ENCODE data around the gene C1QL4.
A peak's percentile ranks its signal among the peaks of the same experiment; 100 is the strongest.

The C1QL4 gene

GRCh38 chr12:49327887-49328286, 9.1 kb downstream of the C1QL4 start:
- no peak overlapping the region for H2AFZ ChIP-seq (ENCODE audit: insufficient read depth, low read length, poor library complexity)
- H3K18ac ChIP-seq (ENCODE audit: low read length) = no peak overlapping the region
- H4K12ac ChIP-seq (ENCODE audit: low read depth, low read length) = no peak overlapping the region
- peaks cover 44% of the 10 kb centered on the region in 2 experiments for H3K36me3 ChIP-seq (ENCODE audit: control insufficient read depth in 1 of 2, insufficient read depth in 2 of 2, low read length in 2 of 2)
- no CpG with 5 or more reads among the region's 2 CpGs for WGBS (ENCODE audit: extremely low coverage, insufficient coverage, insufficient read length)
- H3K27ac ChIP-seq (ENCODE audit: low read depth, low read length) = no peak overlapping the region
- H2BK5ac ChIP-seq (ENCODE audit: low read depth, low read length, poor library complexity) = no peak overlapping the region
- no peak for DNase-seq
- H3K4ac ChIP-seq (ENCODE audit: low read depth, low read length) = no peak overlapping the region
- H3K23ac ChIP-seq (ENCODE audit: low read length) = no peak overlapping the region
- H2BK120ac ChIP-seq (ENCODE audit: insufficient read depth, low read length, poor library complexity) = no peak overlapping the region
- no peaks in the 10 kb centered on the region for H3K27me3 ChIP-seq (ENCODE audit: insufficient read depth, low read length)
- H4K91ac ChIP-seq (ENCODE audit: low read depth, low read length) = no peak overlapping the region
- H3K4me1 ChIP-seq (ENCODE audit: control insufficient read depth in 1 of 2, insufficient read depth in 2 of 2, low read length in 2 of 2) = peaks cover 6 to 8% of the 10 kb centered on the region in 2 experiments
- no peak overlapping the region for H3K4me2 ChIP-seq (ENCODE audit: low read length)
- H3K14ac ChIP-seq (ENCODE audit: low read length) = no peak overlapping the region
- H3K79me1 ChIP-seq (ENCODE audit: low read length) = peaks cover 3% of the 10 kb centered on the region
- peaks cover 2% of the 10 kb centered on the region for H3K9me3 ChIP-seq (ENCODE audit: insufficient read depth, low read depth, low read length)
- no peak overlapping the region for H3K9ac ChIP-seq (ENCODE audit: low read length)
- H2AK5ac ChIP-seq (ENCODE audit: low read length) = no peak overlapping the region
- no peak overlapping the region for H2BK12ac ChIP-seq (ENCODE audit: low read length)
- no peak overlapping the region for H4K8ac ChIP-seq (ENCODE audit: low read depth, low read length)
- no peaks in the 10 kb centered on the region for H3K79me2 ChIP-seq (ENCODE audit: control insufficient read depth, insufficient read depth, low read length, poor library complexity)
- H3K4me3 ChIP-seq (ENCODE audit: low read depth, low read length) = no peak overlapping the region

DNA sequence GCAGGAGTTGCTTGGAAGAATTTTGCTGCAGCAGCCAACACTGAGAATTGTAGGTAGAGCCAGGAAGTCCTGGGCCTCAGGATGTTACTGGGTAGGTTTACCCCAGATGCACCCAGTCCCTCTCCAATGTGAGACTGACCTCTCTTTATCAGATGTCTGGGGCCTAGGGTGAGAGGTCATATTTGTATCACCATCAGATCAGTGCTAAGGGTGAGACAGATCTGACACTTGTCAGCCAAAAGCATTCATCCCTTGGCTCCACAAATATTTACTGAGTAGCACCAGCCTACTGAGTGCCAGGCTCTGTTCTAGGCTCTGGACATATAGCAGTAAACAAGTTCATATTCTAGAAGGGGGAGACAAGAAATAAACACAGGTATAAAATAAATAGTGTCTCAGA, 9.6 kb downstream of the C1QL4 start:
- Histone ChIP-seq H4K8ac (ENCODE audit: low read depth, low read length) (no peak overlapping the region), H3K4me2 (ENCODE audit: low read length) (no peak overlapping the region), H3K27ac (ENCODE audit: low read depth, low read length) (no peak overlapping the region), H4K12ac (ENCODE audit: low read depth, low read length) (no peak overlapping the region), H2BK120ac (ENCODE audit: insufficient read depth, low read length, poor library complexity) (no peak overlapping the region), H3K18ac (ENCODE audit: low read length) (no peak overlapping the region), H2AFZ (ENCODE audit: insufficient read depth, low read length, poor library complexity) (no peak overlapping the region), H2BK12ac (ENCODE audit: low read length) (no peak overlapping the region), H3K79me1 (ENCODE audit: low read length) (peaks cover 5% of the 10 kb centered on the region), H2AK5ac (ENCODE audit: low read length) (no peak overlapping the region), H3K79me2 (ENCODE audit: control insufficient read depth, insufficient read depth, low read length, poor library complexity) (peaks cover 2% of the 10 kb centered on the region), H2BK5ac (ENCODE audit: low read depth, low read length, poor library complexity) (no peak overlapping the region), H3K36me3 (ENCODE audit: control insufficient read depth in 1 of 2, insufficient read depth in 2 of 2, low read length in 2 of 2) (peaks cover 44% of the 10 kb centered on the region in 2 experiments), H3K27me3 (ENCODE audit: insufficient read depth, low read length) (no peaks in the 10 kb centered on the region), H4K91ac (ENCODE audit: low read depth, low read length) (no peak overlapping the region), H3K4me1 (ENCODE audit: control insufficient read depth in 1 of 2, insufficient read depth in 2 of 2, low read length in 2 of 2) (peaks cover 6 to 9% of the 10 kb centered on the region in 2 experiments), H3K4ac (ENCODE audit: low read depth, low read length) (no peak overlapping the region), H3K14ac (ENCODE audit: low read length) (no peak overlapping the region), H3K9ac (ENCODE audit: low read length) (no peak overlapping the region), H3K23ac (ENCODE audit: low read length) (no peak overlapping the region), H3K4me3 (ENCODE audit: low read depth, low read length) (no peak overlapping the region), H3K9me3 (ENCODE audit: insufficient read depth, low read depth, low read length) (peaks cover 2% of the 10 kb centered on the region)
- DNase-seq = no peak

DNA sequence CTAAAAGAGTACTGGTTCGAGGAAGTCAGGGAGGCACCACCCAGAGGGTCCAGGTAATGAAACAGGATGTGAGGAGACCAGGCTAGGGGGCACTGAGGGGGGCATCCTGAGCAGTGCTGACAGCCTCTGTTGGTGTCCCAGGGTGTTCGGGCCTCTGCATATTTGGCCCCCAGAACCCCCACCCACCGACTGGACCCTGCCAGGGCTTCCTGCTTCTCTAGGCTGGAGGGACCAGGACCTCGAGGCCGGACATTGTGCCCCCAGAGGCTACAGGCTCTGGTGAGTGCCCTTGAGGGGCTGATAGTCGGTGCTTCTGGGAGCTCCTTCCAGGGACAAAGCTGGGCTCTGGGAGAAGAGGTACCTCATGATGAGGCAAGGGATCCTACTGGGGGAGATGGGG, 11.4 kb downstream of the C1QL4 start:
- Histone ChIP-seq H3K14ac (ENCODE audit: low read length) (no peak overlapping the region), H3K4me2 (ENCODE audit: low read length) (no peak overlapping the region), H3K4me1 (ENCODE audit: control insufficient read depth in 1 of 2, insufficient read depth in 2 of 2, low read length in 2 of 2) (peaks cover 11 to 13% of the 10 kb centered on the region in 2 experiments), H3K18ac (ENCODE audit: low read length) (no peak overlapping the region), H4K8ac (ENCODE audit: low read depth, low read length) (no peak overlapping the region), H3K4me3 (ENCODE audit: low read depth, low read length) (no peak overlapping the region), H4K12ac (ENCODE audit: low read depth, low read length) (no peak overlapping the region), H3K27me3 (ENCODE audit: insufficient read depth, low read length) (no peaks in the 10 kb centered on the region), H2BK120ac (ENCODE audit: insufficient read depth, low read length, poor library complexity) (no peak overlapping the region), H3K4ac (ENCODE audit: low read depth, low read length) (no peak overlapping the region), H3K23ac (ENCODE audit: low read length) (no peak overlapping the region), H3K36me3 (ENCODE audit: control insufficient read depth in 1 of 2, insufficient read depth in 2 of 2, low read length in 2 of 2) (peaks cover 33 to 35% of the 10 kb centered on the region in 2 experiments), H3K79me1 (ENCODE audit: low read length) (peaks cover 5% of the 10 kb centered on the region), H2AK5ac (ENCODE audit: low read length) (no peak overlapping the region), H2AFZ (ENCODE audit: insufficient read depth, low read length, poor library complexity) (no peak overlapping the region), H3K9ac (ENCODE audit: low read length) (no peak overlapping the region), H2BK5ac (ENCODE audit: low read depth, low read length, poor library complexity) (no peak overlapping the region), H3K79me2 (ENCODE audit: control insufficient read depth, insufficient read depth, low read length, poor library complexity) (peaks cover 2% of the 10 kb centered on the region), H4K91ac (ENCODE audit: low read depth, low read length) (no peak overlapping the region), H2BK12ac (ENCODE audit: low read length) (no peak overlapping the region), H3K9me3 (ENCODE audit: insufficient read depth, low read depth, low read length) (peaks cover 2% of the 10 kb centered on the region), H3K27ac (ENCODE audit: low read depth, low read length) (no peak overlapping the region)
- no CpG with 5 or more reads among the region's 6 CpGs for WGBS (ENCODE audit: extremely low coverage, insufficient coverage, insufficient read length)
- DNase-seq = no peak

DNA sequence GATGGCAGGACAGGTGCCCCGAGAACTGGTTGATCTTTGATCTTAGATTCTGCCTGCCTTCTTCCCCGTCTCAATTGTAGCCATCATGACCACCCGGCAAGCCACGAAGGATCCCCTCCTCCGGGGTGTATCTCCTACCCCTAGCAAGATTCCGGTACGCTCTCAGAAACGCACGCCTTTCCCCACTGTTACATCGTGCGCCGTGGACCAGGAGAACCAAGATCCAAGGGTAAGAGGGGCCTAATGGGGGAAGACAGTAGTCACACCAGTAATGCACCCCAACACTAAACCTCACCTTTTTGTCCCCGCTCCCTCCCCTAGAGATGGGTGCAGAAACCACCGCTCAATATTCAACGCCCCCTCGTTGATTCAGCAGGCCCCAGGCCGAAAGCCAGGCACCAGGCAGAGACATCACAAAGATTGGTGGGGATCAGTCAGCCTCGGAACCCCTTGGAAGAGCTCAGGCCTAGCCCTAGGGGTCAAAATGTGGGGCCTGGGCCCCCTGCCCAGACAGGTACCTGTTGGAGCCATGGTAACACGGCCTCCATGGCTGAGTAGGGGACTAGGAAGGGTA, 13.4 kb downstream of the C1QL4 start:
- Histone ChIP-seq H3K27me3 (ENCODE audit: insufficient read depth, low read length) (no peaks in the 10 kb centered on the region), H2BK5ac (ENCODE audit: low read depth, low read length, poor library complexity) (no peak overlapping the region), H3K79me2 (ENCODE audit: control insufficient read depth, insufficient read depth, low read length, poor library complexity) (peaks cover 2% of the 10 kb centered on the region), H2BK12ac (ENCODE audit: low read length) (no peak overlapping the region), H3K4me3 (ENCODE audit: low read depth, low read length) (peak overlapping the region; percentile 84), H3K23ac (ENCODE audit: low read length) (no peak overlapping the region), H4K91ac (ENCODE audit: low read depth, low read length) (peak overlapping the region; percentile 51), H3K9me3 (ENCODE audit: insufficient read depth, low read depth, low read length) (no peaks in the 10 kb centered on the region), H3K18ac (ENCODE audit: low read length) (peak overlapping the region; percentile 26), H3K9ac (ENCODE audit: low read length) (peak overlapping the region; percentile 82), H3K4me1 (ENCODE audit: control insufficient read depth in 1 of 2, insufficient read depth in 2 of 2, low read length in 2 of 2) (peaks cover 11 to 13% of the 10 kb centered on the region in 2 experiments), H3K36me3 (ENCODE audit: control insufficient read depth in 1 of 2, insufficient read depth in 2 of 2, low read length in 2 of 2) (peaks cover 15 to 19% of the 10 kb centered on the region in 2 experiments), H2AK5ac (ENCODE audit: low read length) (no peak overlapping the region), H4K12ac (ENCODE audit: low read depth, low read length) (peak overlapping the region; percentile 64), H3K79me1 (ENCODE audit: low read length) (peaks cover 5% of the 10 kb centered on the region), H3K14ac (ENCODE audit: low read length) (peak overlapping the region; percentile 67), H3K4ac (ENCODE audit: low read depth, low read length) (peak overlapping the region; percentile 73), H2AFZ (ENCODE audit: insufficient read depth, low read length, poor library complexity) (peak overlapping the region; percentile 94), H4K8ac (ENCODE audit: low read depth, low read length) (peak overlapping the region; percentile 72), H3K27ac (ENCODE audit: low read depth, low read length) (no peak overlapping the region), H2BK120ac (ENCODE audit: insufficient read depth, low read length, poor library complexity) (peak overlapping the region; percentile 15), H3K4me2 (ENCODE audit: low read length) (peak overlapping the region; percentile 88)
- no peak for DNase-seq
- no CpG with 5 or more reads among the region's 19 CpGs for WGBS (ENCODE audit: extremely low coverage, insufficient coverage, insufficient read length)

All from trophoblast cell (in vitro differentiated cells and primary cell).